ENCODE results near the gene MAMDC2.

MAMDC2 gene

GRCh38 chr9:70261131-70261870, 217.7 kb downstream of the MAMDC2 start:
- no peak for DNase-seq (ENCODE audit: low read depth in 2 of 2)

DNA sequence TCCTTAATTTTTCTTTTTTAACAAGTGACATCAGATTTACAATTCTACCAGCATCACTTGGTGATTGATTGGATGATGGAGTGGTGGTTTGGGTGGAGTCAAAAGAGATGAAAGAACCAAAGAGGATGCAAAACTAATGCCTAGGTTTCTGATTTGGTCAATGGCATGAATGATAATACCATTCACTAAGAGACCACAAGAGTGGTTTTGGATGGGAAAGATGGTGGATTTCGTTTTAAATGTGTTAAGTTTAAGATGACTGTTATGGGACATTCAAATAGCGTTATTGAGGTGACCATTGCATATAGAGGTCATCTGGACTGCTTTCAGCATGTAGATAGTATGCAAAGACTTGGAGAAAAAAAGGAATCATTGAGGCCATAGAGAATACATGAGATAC, 218.7 kb downstream of the MAMDC2 start:
- DNase-seq (ENCODE audit: low read depth in 2 of 2): no peak

DNA sequence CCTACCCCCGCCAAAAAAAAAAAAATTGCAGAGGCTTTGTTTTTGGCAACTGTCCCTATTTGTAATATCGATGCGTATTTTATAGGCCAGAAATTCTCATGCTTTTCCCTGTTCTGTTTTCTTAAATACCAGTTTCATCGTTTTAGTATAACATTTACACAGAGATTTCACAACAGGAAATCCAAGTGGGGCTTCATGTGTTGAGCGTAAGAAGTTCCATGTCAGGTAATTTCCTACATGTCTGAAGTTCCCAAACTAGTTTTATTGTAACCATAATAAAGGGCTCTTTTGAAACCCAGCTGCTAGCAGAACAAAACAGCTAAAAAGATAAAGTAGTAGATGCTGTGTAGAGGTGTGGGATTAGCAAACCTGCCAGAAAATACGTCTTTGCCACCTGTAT, 219.3 kb downstream of the MAMDC2 start:
- no peak for DNase-seq (ENCODE audit: low read depth in 2 of 2)

GRCh38 chr9:70263421-70263820, 219.8 kb downstream of the MAMDC2 start:
- DNase-seq (ENCODE audit: low read depth in 2 of 2): no peak

Measured in activated CD4-positive, alpha-beta T cell treated with anti-CD3 and anti-CD28 coated beads for 24 hours (primary cell).